22Rv1 (cell line): ENCODE data around the gene GPA33.

Experiments used
- CTCF ChIP-seq: fragments of 450-650 bp; IDR thresholded peaks from 2 replicates; pipeline ENCODE4 v1.5.1; 2017; ENCODE audit warnings: mild to moderate bottlenecking
- ZFX ChIP-seq: fragments of 450-650 bp; IDR thresholded peaks from 2 replicates; pipeline ENCODE4 v1.6.1; 2017; ENCODE audit warnings: antibody characterized with exemption, borderline replicate concordance

GRCh38 chr1:167083066-167083665 lies 7.0 kb downstream of the GPA33 start:
- TF ChIP-seq CTCF = no peak
- no peak for TF ChIP-seq ZFX
